ENCODE results near the gene ARSI.

DNA sequence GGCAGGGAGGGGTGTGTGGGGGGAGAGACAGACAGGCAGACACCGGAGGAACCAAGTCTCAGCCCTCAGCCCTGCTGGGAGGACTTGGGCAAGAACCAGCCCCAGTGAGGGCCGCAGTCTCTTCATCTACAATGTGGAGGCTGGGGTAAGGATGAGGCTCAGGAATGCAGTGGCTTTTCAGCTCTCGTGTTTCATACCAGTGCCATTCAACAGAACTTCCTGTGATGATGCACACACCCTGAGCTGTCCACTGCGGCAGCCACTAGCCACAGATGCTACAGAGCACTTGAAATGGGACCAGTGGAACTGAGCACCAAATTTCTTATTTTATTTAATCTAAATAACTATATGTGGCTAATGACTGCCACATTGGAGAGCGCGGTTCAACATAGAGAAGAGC is 23.8 kb downstream of the ARSI start:
- TF ChIP-seq POLR2A (IDR thresholded peaks at IDR 0.05; ENCODE audit: low read depth, low read length) (no peak), POLR2AphosphoS5 (IDR thresholded peaks at IDR 0.05; ENCODE audit: low read depth, low read length) (no peak), TAF1 (IDR thresholded peaks at IDR 0.05; ENCODE audit: borderline replicate concordance, low read depth, low read length) (no peak)

Measured in GM12892 (cell line).